ENCODE data around the gene NPAS3.

Gene NPAS3

DNA sequence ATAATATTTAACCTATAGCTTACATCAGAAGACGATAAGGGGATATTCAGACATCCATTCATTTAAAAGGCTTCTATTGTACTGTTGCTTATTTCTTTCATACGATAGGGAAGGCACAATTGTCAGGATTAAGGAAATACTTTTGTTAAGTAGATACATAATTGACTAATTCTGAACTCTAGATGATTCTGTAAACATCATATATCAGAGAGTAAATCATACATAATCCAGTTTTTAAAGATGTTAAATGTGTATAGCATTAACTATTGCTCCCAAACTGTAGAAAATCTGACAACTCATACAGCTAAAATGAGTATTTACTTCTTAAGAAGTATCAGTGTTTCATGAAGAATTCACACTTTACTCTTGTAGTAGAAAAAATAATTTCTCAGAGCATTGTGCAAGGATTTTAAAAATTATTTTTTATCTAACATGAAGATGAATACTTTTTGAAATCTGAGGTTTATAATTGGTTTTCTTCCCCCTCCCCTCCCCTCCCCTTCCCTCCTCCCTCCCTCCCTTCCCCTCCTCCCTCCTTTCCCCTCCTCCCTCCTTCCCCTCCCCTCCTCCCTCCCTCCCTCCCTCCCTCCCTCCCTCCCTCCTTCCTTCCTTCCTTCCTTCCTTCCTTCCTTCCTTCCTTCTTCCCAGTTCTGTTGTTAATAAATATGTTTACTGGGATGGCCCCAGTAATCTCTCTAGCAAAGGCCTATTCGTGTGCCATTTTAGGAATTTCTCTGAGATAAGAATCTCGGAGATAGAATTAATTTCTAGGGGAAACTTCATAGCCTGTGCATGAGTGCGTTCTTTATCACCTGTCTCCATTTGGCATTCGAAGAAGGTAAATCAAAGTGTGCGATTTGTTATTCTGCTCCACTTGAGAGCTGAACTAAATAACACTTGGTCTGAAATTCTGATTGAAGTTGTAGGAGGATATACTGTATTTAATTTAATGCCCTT, 2.3 kb downstream of the NPAS3 start:
- no peak for DNase-seq

DNA sequence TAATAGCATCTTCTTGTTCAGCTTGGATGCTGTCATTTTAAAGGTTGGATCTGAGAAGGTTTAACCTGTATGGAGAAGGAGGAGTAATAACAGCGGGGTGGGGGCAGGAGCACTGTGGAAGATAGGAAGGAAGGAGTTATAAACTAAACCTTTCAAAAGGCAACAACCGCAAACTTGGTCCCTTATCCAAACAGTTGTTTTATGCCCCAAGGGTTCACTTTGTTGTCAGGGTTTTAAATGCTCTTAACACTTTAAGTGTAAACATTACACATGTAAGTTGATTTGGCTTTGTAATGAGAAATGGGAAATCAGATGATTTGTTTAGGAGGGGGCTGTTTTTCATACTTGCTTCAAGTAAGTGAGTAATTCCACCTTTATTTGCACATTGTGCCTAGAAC, 3.0 kb downstream of the NPAS3 start:
- DNase-seq, result no peak

DNA sequence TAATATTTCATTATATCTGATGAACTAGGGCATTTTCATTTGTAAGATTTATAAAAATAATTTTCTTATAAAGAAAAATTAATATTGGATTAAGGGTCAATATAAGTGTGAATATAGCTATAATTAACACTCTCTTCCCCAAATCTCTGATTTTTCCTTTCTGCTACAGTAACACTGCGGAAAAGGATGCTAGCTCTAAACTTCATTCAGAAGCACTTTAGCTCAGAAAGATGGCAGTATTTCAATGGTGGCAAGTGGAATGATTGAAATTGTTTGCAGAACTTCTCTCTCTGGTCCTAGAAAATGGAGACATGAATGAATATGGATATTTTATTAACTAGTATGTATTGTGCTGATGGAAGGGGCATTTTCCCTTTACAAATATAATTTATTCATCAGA, 8.4 kb downstream of the NPAS3 start:
- DNase-seq, result no peak

DNA sequence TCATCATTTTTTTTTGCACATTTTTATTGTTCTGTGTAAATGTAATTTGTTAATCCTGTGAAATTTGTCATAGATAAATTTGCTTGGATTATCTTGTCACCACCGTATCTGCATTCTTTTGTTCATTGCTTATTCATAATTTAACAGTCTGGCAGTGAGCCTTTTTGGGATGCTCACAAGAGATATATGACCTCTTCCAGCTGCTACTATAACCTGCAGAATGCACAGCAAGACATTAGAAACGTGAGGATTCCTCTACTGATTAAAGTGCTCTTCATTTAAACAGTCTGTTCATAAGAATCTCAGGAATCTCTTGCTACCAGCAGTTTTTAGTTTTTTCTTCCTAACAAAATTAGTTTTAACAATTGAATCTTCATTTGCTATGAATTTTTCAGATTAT, 9.1 kb downstream of the NPAS3 start:
- no peak for DNase-seq

DNA sequence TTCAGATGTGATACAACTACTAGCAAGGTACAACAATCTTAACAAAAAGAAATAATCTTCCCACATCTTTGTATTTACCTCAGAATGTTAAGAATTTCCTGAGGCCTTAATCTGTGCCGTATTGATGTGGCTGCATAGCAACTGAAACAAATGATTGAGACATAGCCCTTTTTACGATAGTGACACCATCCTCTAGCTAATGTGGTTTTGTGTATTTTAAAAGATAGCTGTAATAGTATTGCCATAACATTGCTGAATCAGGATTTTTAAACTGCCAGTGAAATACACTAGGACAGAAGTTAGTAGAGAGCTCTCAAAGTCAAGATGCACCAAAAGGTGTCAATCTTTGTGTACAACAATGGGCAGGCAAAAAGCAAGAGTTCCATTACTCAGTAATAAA, 11.9 kb downstream of the NPAS3 start:
- no peak for DNase-seq

DNA sequence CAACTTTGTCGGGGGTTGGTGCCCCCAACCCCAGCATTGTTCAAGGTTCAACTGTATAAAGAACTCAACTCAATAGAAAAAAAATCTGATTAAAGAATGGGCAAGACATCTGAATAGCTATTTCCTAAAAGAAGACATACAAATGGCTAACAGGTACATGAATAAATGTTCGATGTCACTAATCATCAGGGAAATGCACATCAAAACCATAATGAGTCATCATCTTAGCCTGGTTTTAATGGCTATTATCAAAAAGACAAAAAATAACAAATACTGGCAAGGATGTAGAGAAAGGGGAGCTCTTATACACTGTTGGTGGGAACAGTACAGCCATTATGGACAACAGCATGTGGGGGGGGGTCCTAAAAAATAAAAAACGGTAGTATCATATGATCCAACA, 28.7 kb downstream of the NPAS3 start:
- no peak for DNase-seq

DNA sequence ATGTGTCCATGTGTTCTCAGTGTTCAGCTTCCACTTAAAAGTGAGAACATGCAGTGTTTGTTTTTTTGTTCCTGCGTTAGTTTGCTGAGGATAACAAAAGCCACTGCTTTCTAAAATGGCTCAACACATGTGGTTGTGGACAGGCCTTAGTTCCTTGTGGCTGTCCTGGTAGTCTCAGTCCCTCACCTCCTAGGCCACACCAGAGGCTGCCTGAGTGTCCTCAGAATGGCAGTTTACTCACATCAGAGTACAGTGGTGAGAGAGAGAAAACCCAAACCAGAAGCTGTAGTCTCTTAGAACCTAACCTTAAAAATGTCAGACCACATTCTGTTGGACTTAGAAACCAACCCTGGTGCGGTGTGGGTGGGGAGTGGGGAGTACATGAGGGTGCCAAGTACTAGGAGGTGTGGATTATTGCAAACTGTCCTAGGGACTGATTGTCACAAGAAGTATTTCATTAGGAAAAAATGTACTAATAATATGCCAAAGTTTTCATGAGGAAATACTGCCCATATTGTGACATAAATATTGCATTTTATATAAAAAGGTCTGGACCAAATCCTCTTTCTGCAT, 30.4 kb downstream of the NPAS3 start:
- DNase-seq, result no peak

DNA sequence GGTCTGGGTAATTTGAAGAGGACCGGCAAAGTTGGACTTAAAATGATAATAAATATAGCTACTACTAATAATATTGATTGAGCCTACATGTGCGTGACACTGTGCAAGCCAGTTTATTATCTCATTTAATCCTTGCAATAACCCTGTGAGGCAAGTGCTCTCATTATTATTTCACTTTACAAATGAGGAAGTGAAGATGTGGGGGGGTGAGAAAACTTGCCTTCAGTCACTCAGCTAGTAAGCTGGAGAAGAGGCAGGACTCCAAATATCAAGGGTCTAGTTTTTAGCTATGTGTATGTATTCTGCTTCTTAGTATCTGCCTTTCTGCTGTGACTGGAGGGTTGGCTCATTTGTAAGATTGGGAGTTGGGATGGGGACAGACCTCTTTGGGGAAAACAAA, 39.2 kb downstream of the NPAS3 start:
- no peak for DNase-seq

DNA sequence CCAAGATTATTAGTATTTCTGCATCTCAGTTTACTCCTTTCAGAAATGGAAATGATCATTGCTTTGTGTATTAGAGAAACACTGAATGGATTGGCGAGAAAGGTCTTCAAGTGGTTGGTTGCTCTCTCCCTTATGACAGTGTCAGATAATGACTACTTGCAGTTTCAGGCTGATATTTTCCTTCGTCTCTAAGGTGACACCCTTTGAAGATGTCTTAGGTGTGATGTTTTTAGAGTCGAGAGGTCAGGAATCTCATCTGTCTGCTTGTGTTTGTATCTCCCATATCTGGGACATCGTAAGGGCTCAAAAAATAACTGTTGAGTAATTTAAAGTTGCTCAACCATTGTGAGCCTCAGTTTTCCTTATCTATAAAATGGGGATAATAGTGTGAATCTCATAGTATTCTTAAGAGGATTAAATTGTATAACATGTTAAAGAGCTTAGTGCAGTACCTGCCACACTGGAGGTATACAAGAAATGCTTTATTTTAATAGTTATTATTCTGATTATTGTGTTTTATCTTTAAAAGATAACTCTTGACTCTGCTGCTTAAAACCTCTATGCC, 40.1 kb downstream of the NPAS3 start:
- no peak for DNase-seq

DNA sequence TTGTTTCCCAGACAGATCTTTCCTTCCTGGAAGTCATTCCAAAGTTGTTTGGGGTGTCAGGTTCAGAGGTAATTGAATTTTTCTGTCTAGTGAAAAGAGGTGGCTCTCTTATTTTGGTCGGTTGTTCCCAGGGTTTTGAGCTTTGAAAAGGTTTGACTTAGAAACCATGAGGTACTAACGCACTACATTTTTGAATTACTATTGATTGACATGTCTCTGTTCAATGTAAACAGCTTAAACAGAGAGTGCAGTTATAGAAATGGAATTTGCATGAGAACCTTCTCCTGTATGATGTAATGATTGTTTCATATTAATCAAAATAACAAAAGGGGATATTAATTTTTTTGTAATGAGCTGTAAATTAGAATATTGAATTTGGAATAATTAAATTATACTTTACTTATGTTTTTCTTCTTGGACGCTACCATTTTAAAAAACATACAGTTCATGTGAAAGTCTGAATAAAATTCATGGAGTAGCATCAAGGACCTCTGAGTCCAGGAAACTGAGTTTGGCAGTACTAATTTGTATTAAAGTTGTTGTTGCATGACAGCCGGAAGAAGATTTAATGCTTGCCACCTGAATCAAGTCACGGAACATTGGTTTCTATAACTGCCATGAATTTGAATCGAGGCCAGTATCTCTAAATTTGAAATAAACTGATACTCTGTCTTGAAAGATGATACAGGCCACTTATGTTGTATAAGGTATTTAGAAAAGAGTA, 41.7 kb downstream of the NPAS3 start:
- no peak for DNase-seq

DNA sequence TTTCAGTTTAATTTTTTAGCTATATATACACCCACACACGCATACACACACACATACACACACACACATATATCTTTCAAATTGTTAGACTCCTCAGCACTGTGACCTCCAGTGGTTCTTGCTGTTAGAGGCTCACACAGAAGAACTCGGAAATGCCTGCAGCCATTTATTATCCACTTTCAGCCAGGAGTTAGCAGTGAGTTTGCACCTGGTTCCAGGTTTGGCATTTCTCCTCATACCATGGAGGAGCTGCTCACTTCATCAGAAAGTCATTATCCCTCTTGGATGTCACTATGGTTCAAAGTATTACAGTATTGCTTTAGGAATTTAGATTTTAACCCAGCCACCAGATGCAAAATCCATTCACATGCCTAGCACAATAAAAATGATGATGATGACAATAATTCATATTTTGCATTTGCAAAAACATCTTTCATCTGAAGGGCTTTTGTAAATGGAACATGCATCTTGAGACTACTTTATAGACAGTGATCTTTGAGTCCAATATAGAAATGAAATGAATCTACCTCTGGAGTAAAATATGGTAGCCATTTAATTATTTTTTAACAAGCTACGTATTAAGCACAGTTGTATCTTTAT, 42.3 kb downstream of the NPAS3 start:
- DNase-seq, result no peak

DNA sequence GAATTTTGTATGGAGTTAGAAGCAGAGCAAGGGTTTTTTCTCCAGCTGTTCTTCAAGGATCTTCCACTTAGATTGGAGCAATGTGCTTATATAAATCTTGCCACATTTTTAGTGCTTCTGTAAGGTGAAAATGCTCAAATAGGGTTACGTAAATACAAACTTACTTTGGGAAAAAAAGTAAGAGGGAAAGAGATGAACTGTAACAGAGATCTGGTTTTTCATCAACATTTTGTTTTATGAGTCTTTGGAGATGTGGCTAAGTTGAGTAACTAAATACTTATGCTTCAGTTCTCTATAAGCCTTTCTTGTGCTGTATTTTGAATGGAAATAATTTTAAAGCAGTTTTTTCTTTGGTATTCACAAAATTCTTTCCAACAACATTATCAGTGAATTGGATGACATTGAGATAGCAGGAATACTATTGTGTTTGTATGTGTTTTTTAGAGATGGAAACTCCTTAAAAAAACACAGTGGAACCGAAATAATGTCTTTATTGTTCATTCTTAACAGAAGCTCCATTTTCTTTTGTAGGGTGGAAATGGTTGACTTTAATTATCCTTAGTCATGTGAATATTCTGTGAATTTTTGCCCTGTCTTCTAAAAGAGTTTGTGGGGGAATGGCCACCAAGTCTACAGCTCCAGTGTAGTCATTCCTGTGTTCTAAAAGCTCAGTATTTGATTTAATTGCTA, 45.7 kb downstream of the NPAS3 start:
- no peak for DNase-seq

DNA sequence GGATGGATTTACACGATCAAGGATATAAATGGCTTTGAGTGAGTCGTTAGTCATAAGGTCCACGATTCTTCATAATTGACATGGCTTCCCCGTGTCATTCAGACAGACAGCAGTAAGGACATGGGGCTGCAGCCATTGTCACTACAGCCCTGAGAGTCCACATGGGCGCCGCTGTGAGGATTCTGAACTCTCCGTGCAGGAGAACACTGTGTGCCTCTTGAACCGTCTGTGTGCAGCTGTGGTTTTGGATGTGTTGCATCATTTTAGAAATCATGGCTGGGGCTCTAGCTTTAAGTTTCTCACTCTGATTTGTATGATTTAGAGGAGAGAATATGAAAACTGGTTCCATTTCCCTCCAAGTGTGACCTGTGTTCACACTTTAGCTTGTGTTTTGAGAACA, 47.2 kb downstream of the NPAS3 start:
- no peak for DNase-seq

DNA sequence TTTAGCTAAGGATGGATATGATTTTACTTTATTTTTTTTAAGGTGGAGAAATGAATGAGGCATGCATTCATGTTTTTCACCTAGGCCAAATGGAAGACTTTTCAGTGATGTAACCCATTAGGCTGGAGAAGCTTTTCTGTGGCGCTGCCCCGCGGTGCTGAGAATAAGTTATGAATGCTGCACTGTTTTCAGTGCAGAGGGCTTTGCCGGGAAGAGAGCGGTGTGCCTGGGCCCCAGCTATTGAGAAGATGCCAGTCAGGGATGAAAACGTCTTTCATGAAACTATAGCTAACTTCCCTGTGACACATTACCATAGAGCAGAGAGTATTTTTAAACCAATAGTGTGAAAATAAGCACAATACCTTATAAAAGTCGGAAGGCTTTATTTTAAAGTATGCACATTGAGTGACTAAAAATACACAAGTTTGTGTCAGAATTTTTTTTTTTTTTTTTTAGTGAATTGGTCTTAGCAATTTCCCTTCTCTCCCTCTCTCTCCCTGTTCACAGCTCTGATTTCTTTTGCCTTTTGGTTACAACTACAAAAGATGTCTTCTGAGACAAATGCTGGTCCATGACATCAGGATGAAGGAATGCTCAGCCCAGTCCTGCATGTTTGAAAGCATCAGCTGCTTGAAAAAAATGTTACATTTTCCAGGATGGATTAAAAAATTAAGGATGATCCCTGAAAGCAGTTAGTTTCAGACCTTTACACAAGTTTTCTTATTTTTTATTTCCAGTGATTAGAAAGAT, 48.3 kb downstream of the NPAS3 start:
- DNase-seq, result no peak

DNA sequence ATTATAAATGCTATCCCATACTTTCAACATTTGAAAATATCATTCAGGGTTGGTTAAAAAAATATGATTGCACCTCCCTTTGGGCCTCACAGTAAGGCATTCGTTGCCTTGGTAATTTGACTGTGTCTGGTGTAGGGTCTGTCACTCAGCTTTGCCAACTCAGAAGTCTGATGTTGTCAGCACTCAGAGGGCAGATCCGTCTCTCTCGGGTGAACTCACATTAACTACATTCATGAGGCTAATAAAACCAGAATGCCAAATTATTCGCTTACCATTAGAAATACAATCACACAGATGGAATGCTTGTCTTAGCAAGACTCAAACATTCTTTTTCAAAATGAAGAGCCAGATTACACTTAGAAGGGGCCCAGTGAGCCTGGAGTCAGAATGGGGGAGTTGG, 53.0 kb downstream of the NPAS3 start:
- DNase-seq, result no peak

DNA sequence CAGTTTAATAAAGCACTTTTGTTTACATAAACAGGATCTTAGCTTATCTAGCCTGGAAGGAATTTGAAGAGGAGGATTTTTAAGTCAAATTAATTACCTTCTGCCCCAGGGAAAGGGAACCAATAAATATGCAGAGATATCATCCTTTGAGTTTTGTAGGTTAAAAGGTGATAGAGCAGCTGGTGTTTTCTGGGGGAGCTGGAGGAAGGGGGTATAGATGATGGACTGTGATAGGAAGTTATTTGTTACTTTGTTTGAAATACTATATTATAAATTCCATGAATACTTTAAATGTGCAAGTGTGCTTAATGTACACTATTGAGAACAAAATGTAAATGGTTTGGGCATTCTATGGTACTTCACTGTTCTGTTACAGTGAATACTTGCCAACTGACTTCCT, 55.2 kb downstream of the NPAS3 start:
- no peak for DNase-seq

DNA sequence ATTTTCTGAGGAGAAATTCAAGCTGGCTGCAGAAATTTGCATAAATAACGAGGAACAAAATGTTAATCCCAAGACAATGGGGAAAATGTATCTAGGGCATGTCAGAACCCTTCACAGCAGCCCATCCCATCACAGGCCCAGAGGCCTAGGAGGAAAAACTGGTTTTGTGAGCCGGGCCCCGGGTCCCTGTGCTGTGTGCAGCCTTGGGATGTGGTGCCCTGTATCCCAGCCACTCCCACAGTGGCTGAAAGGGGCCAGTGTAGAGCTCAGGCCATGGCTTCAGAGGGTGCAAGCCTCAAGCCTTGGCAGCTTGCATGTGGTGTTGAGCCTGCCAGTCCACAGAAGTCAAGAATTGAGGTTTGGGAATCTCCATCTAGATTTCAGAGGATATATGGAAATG, 57.7 kb downstream of the NPAS3 start:
- DNase-seq, result no peak

DNA sequence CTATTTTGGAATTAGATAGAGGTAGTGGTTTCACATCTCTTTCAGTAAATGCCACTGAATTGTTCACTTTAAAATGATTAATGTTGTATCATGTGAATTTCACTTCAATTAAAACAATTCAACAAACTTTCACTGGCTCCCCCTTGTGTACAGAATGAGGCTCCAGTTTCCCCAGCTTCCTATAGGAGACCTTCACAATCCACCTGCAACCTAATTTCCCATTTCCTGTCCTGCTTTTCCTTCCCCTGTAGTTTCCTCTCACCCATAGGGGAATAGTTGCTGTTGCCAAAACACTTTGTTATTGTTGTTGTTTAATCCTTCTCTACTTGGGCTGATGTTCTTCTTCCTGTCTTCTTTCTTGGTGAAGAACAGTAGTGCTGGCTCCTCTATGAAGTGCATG, 59.8 kb downstream of the NPAS3 start:
- DNase-seq, result no peak

DNA sequence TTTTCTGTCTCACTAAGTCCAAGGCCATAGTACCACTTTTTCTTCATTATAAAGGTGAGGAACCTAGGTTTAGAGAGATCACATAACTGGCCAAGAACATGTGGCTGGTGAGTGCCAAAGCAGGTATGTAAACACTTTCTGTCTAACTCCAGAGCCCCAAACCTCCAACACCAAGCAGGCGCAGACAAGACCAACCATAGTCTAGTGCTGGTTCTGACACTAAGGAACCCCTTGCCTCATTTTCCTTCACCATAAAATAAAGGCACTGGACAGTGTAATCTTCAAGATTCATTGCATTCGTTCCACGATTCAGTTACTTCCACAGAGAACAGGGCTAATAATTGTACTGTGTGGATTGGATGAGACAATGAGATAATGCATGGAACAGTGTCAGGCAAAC, 71.0 kb downstream of the NPAS3 start:
- DNase-seq, result no peak

DNA sequence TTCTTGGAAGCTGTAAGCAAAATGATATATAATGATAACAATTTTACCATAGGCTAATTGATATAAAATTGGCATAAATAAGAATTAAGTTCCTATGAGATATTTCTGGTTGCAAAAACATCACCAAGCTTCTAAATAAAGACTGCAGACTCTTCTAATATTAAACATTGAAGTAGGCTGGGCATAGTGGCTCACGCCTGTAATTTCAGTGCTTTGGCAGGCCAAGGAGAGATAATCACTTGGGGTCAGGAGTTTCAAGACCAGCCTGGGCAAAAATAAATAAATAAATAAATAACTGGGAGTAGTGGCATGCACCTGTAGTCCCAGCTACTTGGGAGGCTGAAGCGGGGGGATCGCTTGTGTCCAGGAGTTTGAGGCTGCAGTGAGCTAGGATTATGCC, 71.8 kb downstream of the NPAS3 start:
- DNase-seq, result no peak

DNA sequence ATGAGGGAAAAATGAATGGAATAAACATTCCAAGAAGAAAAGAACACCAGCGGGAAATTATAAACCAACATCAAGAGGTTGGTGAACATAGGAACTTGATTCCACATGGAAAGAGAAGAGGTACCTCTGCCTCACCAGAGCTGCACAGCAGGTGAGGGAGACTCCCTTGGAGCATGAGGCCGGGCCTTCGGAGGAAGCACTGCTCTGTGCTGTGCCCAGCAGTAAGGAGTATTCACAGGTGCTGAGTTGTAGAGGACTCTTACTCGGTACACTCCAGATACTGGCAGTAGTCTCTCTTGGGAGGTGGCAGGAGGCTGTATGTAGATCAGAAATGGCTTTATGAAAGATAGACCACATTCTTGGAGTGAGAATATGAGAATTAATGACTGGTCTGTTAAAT, 76.0 kb downstream of the NPAS3 start:
- DNase-seq, result no peak

DNA sequence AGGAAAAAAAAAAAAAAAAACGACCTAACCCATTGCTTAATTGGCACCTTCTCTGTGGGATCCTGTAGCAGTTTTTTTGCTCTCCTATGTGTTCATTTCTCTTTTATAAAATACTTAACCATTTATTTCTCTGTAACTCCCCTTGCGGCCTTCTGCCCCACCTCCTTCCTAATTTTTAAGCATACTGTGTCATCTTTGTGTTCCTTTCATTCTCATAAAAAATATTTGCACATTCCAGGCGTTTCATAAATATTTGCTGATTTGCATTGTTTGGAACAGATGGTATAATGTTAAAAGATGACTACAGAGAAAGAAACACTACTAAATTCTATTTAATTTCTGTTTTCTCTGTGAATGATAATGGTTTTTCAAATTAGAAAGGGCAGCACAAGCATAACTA, 77.9 kb downstream of the NPAS3 start:
- no peak for DNase-seq
